Measurements from ENCODE around the gene TARDBP.
"Not testable (repeated sequence)": the region's sequence is repeated elsewhere in the genome, so short reads cannot be mapped to it uniquely, and the experiment has no call there.

Gene TARDBP

DNA sequence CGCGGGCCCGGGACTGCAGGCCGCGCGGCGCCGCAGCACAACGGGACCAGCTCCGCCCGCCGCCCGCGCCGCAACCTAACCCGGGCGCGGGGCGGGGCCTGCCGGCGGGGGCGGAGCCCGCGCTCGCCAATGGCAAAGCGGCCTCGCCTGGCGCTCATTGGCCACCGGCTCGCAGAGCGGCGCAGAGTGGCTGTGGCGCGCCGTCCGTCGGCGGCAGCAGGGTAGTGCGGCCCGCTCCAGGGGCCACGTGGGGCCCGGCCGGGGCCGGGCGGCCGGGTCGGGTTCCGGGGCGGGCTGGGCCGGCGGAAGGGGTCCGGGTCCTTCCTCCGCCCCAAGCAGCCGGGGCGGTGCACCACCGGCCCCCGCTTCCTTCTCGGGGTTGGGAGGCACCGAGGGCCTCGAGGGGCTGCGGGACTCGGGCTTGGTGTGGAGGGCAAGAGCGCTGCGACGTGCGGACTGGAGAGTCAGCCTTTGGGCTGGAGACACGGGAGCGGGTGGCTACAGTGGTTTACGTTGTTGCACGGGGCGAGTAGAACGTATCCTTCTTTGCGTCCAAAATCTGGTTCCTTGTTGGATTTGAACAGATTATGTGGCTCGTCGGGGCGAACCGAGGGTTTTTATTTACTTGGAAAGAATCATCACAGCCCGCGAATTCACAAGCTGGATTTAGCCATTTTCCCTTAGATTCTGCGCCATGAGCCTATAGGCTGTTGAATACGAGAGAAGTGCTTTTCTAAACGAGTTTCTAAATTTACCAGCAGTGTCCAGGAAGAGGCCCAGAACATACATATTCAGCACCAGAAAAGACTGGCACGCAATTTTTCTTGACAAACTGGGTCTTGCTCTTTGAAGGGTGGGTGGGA, 47.7 kb downstream of the TARDBP start, which contains the start of gene SRM:
Gene SRM, minus strand, starts transcription at position 51 of the 863 bp plus-strand sequence. CDS start 75 bp downstream, outside the sequence.
- peak; percentile 87 for DNase-seq

DNA sequence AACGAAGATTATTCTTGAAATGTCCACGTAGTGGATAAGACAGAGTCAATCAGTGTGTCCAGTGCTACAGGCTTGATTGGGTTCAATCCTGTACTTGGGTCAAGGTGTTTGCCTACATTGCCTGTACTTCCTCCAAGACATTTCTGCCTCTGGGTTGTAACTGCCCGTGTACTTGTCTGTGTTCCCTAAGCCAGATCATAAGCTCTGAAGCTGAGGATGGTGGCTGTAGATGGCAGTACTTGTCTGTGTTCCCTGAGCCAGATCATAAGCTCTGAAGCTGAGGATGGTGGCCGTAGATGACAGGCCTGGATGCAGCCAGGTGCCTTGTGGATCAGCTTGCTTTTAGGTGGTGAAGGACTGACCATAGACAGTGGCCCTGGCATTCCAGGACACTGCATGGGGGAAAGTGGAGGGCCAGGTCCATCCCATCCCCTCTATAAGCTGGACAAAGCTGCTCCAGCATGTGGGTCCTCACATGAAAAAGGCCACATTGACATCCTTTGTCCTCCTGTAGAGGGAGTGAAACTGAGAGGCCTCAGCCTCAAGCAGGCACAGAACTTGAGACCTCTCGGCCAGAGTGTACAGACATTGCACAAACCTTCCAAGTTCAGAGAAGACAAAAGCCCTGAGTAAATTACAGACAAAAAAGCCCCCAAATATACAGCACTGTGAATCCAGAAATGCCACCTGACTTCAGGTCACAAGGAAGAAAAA, 49.4 kb downstream of the TARDBP start:
- no peak for DNase-seq

DNA sequence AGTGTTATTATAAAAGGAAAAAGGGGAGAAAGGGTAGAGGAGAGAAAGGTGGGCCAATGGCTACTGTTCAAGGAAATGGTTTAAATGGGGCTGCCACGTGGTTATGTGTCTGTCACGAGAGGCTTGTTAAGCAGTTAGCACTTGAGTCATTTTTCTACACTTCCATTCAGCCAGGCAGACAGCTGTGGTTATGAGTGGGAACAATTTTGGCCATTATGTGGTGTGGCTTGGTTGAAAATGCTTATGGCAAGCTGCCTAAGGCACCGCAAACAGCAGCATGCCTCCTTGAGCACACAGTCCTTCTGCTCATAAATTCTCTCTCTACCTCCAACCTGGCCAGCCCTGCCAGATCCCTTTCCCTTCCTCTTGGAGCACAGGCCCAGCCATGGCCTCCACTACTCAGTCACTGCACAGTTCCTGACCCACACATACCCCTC, 50.5 kb downstream of the TARDBP start:
- no peak for DNase-seq

DNA sequence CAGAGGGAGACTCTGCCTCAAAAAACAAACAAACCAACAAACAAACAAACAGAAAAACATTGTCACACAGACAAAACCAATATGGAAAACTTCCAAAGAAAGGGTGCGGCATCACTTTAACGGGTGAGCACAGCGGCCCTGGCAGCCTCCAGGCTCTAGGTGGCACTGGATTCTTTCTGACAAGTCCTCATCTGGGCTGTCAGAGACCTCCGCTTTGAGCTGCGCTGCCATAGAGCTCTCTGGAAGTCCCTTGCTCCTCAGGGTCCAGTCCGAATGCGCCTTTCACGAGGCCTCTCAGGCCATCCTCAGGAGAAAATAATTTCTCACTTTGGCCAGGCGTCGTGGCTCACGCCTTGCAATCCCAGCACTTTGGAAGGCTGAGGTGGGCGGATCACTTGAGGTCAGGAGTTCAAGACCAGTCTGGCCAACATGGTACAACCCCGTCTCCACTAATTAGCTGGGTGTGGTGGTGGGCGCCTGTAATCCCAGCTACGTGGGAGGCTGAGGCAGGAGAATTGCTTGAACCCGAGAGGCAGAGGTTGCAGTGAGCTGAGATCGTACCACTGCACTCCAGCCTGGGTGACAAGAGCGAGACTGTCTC, 51.6 kb downstream of the TARDBP start:
- DNase-seq = not testable (repeated sequence)

DNA sequence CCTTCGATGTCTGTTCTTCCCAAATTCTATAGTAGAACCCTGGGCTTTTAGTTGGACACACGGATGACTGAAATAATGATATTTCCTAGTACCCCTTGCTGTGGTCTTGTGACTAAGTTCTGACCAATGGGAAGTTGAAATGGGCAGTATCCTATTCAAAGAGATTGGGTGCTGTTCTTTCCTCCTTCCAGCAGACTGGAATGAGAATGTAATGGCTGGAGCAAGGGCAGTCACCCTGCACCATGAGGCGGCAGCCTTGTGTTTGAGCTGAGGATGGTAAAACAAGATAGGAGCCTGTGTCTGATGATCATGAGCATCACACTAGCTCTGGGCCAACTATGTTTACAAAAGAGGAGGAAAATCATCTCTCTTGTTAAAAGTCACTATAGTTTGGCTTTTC, 52.5 kb downstream of the TARDBP start:
- DNase-seq = no peak

DNA sequence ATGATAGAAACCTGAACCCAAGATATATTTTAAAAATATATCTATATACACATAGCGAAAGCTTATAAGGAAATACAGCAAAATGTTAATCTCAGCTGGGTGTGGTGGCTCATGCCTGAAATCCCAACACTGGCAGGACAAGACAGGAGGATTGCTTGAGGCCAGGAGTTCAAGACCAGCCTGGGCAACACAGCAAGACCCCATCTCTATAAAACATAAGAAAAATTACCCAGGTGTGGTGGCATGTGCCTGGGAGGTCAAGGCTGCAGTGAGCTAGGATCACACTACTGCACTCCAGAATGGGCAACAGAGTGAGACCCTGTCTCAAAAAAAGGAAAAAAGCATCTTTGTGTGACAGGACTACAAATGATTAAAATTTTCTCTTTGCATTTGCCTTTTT, 53.3 kb downstream of the TARDBP start:
- DNase-seq = no peak

DNA sequence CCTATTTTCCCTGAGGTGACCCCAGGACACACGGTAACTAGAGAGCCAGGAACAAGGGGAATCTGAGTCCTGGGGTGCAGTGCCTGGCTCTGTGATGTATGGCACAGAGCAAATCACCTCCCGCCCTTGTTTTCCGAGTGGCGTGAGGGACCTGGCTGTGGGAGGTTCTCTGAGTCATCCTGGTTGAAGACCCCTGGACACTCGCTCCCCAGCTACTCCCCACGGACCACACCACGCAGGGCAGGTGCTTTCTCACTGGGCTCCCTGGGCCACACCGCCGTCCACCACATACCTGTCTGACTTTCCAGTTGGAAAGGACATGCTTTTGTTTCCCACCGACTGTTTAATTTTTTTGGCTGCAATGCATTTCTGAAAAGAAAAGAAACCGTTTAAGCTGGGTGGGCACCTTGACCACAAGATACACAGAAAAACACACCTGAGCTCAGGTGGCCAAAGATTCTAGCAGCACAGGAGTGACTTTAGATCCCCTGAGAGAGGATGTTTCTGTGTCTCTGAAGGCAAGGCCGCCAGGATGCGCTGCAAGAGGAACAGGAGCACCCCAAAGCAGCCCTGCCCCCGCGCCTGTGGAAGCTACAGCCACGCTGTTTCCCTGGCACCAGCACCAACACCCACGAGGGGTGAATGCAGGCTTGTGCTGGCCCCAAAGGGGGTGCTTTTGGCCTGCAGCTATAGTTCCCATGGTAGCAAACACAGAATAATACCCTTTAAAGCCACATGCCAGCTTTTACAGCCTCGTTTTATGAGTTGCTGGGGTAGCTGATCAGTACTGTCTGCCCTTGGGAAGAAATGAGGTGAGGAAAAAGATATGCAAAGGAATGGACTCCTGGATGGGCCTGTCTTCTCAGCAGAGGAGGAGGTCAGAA, 55.5 kb downstream of the TARDBP start:
- DNase-seq = no peak

DNA sequence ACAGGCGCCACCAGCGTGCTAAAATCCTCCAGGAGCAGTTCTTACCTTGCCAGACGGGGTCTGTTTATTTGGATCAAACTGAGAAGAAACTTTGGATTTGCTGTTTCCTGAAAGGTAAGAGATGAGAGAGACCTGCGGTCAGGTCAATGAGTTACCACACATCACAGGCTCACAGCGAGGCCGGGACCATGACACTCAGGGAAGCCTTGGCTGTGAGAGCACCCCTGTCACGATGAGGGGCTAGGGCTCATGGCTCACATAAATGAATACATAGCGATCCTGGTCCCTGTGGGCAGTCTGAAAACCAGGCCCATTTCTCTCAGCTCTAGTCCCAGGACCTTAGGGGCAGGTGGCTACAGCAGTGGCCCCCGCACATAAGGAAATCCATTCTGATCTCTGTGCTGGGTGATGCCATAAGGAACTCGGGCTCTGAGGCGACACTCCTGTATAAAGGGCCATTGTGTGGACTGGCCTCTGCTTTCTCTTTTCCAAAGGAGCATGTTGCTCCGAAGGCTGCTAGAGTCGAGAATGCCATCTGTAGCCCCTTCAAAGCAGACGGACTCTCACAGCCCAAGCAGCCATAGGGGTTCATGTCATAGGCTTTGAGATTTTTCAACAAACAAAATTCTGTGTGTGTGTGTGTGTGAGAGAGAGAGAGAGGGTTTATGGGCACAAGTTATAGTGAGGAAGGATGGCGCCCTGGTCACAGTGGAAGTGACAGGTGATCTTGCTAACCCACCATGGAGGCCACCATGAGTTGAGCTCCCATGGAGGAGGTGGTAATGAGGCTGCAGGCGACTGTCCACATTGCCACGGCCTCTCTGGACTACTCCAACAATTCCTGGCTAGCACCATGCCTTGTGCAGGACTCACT, 56.4 kb downstream of the TARDBP start:
- no peak for DNase-seq

DNA sequence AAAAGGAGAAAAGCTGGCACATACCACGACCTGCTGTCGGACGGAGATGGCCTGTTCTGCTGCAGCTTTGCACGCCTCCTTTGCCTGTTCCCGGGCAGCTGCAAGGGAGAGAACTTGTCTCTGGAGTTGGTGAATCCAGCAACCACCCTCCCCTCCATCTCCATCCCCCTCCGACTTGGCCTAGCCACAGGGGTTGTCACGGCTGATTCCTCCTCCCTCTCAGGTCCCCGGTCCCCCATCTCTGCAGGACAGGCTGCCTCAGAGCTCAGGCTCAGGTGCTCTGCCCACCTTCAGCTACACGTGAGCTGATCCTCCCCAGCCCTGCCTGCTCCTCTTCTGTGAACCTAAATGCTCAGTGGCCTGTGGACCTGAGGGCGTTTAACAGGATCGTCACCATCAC, 58.4 kb downstream of the TARDBP start:
- DNase-seq = no peak

DNA sequence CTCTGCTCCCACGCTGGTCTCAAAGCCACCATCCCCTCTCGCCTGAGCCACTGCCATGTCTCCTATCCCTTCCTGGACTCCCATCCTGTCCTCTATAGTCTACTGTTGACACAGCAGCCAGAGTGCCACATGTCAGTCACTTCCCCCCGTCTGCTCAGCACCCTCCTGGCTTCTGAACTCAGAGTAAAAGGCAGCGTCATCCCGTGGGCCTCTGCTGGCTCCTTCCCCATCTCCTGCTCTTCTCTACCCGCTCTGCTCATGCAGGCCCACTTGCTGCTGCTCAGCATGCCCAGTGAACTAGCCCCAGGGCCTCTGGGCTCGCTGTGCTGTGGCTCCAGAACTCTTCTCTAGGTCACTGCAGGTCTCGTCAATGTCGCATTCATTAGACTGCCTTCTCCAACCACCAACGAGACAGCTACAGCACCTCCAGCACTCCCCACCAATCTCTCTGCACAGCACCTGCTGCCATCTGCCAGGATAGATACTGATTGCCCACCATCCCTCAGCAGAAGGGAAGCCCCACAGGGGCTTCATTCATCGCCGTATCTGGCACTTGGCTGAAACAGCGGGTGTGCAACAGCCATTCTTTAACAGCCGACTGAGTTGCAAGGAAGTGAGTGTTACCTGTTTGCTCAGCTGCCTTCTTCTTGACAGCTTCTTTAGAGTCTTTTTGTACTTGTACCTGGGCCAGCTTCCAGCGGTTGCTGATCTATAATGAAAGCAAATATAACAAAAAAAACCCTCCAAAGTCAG, 59.2 kb downstream of the TARDBP start:
- DNase-seq = no peak

DNA sequence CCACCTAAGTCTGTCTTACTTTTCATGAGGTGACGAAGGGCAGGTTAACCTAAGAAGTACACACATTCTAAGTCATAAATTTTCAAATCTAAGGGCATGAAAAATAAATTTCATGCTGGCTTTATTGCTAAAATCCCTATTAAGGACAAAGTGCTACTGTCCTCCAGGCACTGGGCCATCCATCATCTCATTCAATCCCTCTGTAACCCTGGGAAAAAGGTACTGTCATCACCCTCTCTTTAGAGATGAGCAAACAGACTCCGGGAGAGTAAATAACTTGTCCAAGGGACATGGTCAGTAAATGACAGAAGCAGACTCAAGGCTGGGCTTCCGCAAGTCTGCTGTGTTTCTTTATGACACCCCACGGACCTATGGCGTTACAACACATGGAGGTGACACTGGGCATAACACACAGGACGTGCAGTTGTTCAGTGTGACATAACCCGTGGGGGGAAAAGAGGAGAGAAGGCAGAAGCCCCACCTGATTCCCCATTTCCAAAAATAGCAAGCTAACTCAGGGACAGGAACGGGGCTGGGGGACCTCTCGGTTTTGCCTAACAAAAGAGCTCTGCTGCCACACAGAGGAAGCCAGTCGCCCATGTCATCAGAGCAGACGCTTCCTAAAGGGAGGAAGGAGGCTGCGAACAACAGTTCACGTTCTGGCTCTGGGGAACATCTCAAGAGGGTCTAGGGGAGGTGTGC, 59.9 kb downstream of the TARDBP start:
- no peak for DNase-seq

DNA sequence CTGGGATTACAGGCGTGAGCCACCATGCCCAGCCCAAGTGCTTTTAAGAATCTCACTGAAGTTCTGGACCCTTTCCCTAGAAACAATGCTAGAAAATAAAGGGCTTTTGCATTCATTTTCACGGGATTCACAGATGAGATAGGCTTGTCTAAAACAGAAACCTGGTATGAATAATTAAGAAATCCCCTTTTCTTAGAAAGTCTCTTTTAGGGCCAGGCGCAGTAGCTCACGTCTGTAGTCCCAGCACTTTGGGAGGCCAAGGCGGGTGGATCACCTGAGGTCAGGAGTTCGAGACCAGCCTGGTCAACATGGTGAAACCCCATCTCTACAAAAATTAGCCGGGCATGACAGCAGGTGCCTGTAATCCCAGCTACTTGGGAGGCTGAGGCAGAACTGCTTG, 60.9 kb downstream of the TARDBP start:
- DNase-seq = not testable (repeated sequence)
